Vagina (tissue), 2 donors: ENCODE results near the gene KANSL1L.

Experiments used
- POLR2A ChIP-seq, 2 donors: fragments of 450-650 bp; IDR thresholded peaks; one replicate each; pipeline ENCODE4 v1.6.1; 2017; ENCODE audit warnings: antibody characterized with exemption in 2 of 2, mild to moderate bottlenecking in 2 of 2, moderate library complexity in 2 of 2
- TF ChIP-seq, protein P1 (sequence below), 3 experiments: fragments of 450-650 bp in 2 of 3; fragments of 200-600 bp in 1 of 3; sonication (generic) in 1 of 3; IDR thresholded peaks; one replicate each; pipeline ENCODE4 v1.5.1; 2017 to 2019; ENCODE audit warnings: antibody characterized with exemption in 3 of 3, mild to moderate bottlenecking in 2 of 3, moderate library complexity in 2 of 3

GRCh38 chr2:210174086-210174485, 2.9 kb upstream of the KANSL1L start:
- TF ChIP-seq, protein P1, sequence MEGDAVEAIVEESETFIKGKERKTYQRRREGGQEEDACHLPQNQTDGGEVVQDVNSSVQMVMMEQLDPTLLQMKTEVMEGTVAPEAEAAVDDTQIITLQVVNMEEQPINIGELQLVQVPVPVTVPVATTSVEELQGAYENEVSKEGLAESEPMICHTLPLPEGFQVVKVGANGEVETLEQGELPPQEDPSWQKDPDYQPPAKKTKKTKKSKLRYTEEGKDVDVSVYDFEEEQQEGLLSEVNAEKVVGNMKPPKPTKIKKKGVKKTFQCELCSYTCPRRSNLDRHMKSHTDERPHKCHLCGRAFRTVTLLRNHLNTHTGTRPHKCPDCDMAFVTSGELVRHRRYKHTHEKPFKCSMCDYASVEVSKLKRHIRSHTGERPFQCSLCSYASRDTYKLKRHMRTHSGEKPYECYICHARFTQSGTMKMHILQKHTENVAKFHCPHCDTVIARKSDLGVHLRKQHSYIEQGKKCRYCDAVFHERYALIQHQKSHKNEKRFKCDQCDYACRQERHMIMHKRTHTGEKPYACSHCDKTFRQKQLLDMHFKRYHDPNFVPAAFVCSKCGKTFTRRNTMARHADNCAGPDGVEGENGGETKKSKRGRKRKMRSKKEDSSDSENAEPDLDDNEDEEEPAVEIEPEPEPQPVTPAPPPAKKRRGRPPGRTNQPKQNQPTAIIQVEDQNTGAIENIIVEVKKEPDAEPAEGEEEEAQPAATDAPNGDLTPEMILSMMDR (IDR thresholded peaks at IDR 0.05), result no peak
- no peak for TF ChIP-seq POLR2A (IDR thresholded peaks at IDR 0.05)
